GM18861 (cell line): ENCODE results near the gene MAMDC2.
"Not testable (repeated sequence)": the region's sequence is repeated elsewhere in the genome, so short reads cannot be mapped to it uniquely, and the experiment has no call there.

Experiments
- ATAC-seq: cut with Tn5 transposase; IDR thresholded peaks from one replicate; pipeline ENCODE4 v1.9.1; 2021; ENCODE audit not compliant: unreplicated experiment

The MAMDC2 gene

GRCh38 chr9:70036641-70037040 lies 7.0 kb upstream of the MAMDC2 start:
- no peak for ATAC-seq

GRCh38 chr9:70038171-70038621 lies 5.5 kb upstream of the MAMDC2 start:
- ATAC-seq, result not testable (repeated sequence)

- ATAC-seq, result no peak
These were observed 3.2 kb upstream of the MAMDC2 start for GRCh38 chr9:70040376-70040903.

GRCh38 chr9:70042461-70043215 lies 1.0 kb upstream of the MAMDC2 start:
- no peak for ATAC-seq

- no peak for ATAC-seq
These were observed 363 bp upstream of the MAMDC2 start for GRCh38 chr9:70043285-70043684.

GRCh38 chr9:70044490-70045307 lies 1.1 kb downstream of the MAMDC2 start:
- no peak for ATAC-seq

- no peak for ATAC-seq
These were observed 1.8 kb downstream of the MAMDC2 start for GRCh38 chr9:70045452-70045851.

GRCh38 chr9:70046274-70047070 lies 2.8 kb downstream of the MAMDC2 start:
- ATAC-seq, result no peak

GRCh38 chr9:70049236-70049635 lies 5.6 kb downstream of the MAMDC2 start:
- no peak for ATAC-seq

GRCh38 chr9:70049672-70050271 lies 6.1 kb downstream of the MAMDC2 start:
- no peak for ATAC-seq

GRCh38 chr9:70052768-70053167 lies 9.1 kb downstream of the MAMDC2 start:
- no peak for ATAC-seq

- no peak for ATAC-seq
These were observed 10.2 kb downstream of the MAMDC2 start for GRCh38 chr9:70053864-70054263.

- no peak for ATAC-seq
These were observed 10.9 kb downstream of the MAMDC2 start for GRCh38 chr9:70054521-70054920.

- no peak for ATAC-seq
These were observed 12.0 kb downstream of the MAMDC2 start for GRCh38 chr9:70055406-70056210.

GRCh38 chr9:70056211-70056944 lies 12.7 kb downstream of the MAMDC2 start:
- no peak for ATAC-seq

- no peak for ATAC-seq
These were observed 15.0 kb downstream of the MAMDC2 start for GRCh38 chr9:70058569-70059116.

- no peak for ATAC-seq
These were observed 16.7 kb downstream of the MAMDC2 start for GRCh38 chr9:70060148-70060882.

GRCh38 chr9:70060883-70061507 lies 17.3 kb downstream of the MAMDC2 start:
- ATAC-seq, result peak; percentile 97
